Mucosa of descending colon (tissue), 3 donors: ENCODE measurements around the gene ATP6V0A4. TPM values are rescaled to one million over a fixed set of nuclear protein-coding genes. Genes with fewer than 3 reads are reported as not detected.
"Not testable (repeated sequence)": the region's sequence is repeated elsewhere in the genome, so short reads cannot be mapped to it uniquely, and the experiment has no call there.

ENCODE experiments used
- ATAC-seq: fragments of 200-7000 bp; cut with Tn5 transposase; one replicate; pipeline ENCODE4 v1.9.1; 2020; ENCODE audit warnings: mild to moderate bottlenecking, moderate library complexity
- DNase-seq, 3 donors: peaks; one replicate each; pipeline ENCODE4 v3.0.0-alpha.2; 2020
- H3K36me3 ChIP-seq: fragments of 200-600 bp; one replicate; pipeline ENCODE4 v1.8.0; 2021; ENCODE audit warnings: low read depth, mild to moderate bottlenecking
- H3K4me1 ChIP-seq: fragments of 200-600 bp; one replicate; pipeline ENCODE4 v1.8.0; 2021; ENCODE audit warnings: low read depth, mild to moderate bottlenecking
- H3K4me3 ChIP-seq: fragments of 200-600 bp; one replicate; pipeline ENCODE4 v1.8.0; 2021; ENCODE audit warnings: mild to moderate bottlenecking
- H3K9me3 ChIP-seq: fragments of 200-600 bp; one replicate; pipeline ENCODE4 v1.8.0; 2021; ENCODE audit warnings: mild to moderate bottlenecking
- intact Hi-C, 2 donors: fragments of 100-400 bp; cut with DNase I in 1 of 2; cut with micrococcal nuclease in 1 of 2; formaldehyde crosslinking; loops; one replicate each; pipeline versions ENCODE4 v1.11.0 to v1.11.1; 2022; cut with DNase I, micrococcal nuclease
- total RNA-seq, 3 donors: library from RNA; stranded (reverse); fragmentation: NEBNext Ultra II Directional in 2 of 3; extraction: Animal tissue kit (Norgen Biotek cat#: 25700) in 2 of 3; gene quantifications; one replicate each; pipeline versions ENCODE4 v1.2.1 to v1.2.4, GENCODE V29; 2021 to 2023
- TF ChIP-seq, protein P1 (sequence below): fragments of 200-600 bp; IDR thresholded peaks from one replicate; pipeline ENCODE4 v1.8.0; 2022; ENCODE audit warnings: antibody characterized with exemption, mild to moderate bottlenecking
- donor health status: DM: no; HTN: no; CAD: no; lungs with moderate emphysema.
- donor health status: DM: no; HTN: no; CAD: no.
- donor health status: DM: no; HTN: yes; CAD: no.

Gene ATP6V0A4
- total RNA-seq, 3 donors from 2014 or later = not detected

DNA sequence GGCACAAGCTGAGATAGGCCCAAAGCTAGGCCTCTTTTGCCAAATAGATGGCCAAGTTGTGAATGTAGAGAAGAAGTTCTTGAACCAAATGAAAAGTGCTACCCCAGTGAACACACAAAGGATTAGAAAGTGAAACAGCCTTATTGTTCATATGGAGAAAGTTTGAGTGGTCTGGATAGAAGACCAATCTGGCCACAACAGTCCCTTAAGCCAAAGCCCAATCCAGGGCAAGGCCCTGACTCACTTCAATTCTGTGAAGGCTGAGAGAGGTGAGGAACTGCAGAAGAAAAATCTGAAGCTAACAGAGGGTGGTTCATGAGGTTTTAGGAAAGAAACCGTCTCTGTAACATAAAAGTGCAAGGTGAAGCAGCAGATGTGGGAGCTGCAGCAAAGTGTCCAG lies 18.7 kb upstream of the ATP6V0A4 start:
- intact Hi-C loops = no loop called here
- TF ChIP-seq, protein P1, sequence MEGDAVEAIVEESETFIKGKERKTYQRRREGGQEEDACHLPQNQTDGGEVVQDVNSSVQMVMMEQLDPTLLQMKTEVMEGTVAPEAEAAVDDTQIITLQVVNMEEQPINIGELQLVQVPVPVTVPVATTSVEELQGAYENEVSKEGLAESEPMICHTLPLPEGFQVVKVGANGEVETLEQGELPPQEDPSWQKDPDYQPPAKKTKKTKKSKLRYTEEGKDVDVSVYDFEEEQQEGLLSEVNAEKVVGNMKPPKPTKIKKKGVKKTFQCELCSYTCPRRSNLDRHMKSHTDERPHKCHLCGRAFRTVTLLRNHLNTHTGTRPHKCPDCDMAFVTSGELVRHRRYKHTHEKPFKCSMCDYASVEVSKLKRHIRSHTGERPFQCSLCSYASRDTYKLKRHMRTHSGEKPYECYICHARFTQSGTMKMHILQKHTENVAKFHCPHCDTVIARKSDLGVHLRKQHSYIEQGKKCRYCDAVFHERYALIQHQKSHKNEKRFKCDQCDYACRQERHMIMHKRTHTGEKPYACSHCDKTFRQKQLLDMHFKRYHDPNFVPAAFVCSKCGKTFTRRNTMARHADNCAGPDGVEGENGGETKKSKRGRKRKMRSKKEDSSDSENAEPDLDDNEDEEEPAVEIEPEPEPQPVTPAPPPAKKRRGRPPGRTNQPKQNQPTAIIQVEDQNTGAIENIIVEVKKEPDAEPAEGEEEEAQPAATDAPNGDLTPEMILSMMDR = no peak
- H3K36me3 ChIP-seq = no peaks in the 10 kb centered on the region
- ATAC-seq = no peak
- H3K9me3 ChIP-seq = no peaks in the 10 kb centered on the region
- no peak for DNase-seq
- no peaks in the 10 kb centered on the region for H3K4me1 ChIP-seq
- no peak overlapping the region for H3K4me3 ChIP-seq

DNA sequence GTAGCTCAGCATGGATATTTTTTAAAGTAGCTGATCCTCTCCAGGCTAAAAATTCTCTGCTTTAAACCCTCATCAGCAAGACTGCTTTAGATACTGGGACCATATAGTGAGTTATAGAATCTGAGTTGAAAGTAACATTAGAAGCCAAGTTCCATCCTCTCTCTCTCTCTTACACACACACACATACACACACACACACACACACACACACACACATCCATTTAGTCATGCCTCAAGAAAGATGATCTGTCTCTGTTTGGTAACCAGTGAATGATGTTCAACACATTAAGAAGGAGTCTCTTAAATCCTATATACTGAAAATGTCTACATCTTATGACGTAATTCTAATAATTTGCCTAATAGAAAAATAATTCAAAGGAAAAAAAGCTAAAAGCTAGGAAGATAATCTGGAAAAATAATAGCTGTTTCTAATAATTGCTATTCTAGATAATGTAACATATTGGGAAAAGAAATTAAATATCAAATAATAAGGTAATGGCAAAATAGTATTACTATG lies 16.9 kb upstream of the ATP6V0A4 start:
- intact Hi-C loops = no loop called here
- TF ChIP-seq, protein P1 = no peak

DNA sequence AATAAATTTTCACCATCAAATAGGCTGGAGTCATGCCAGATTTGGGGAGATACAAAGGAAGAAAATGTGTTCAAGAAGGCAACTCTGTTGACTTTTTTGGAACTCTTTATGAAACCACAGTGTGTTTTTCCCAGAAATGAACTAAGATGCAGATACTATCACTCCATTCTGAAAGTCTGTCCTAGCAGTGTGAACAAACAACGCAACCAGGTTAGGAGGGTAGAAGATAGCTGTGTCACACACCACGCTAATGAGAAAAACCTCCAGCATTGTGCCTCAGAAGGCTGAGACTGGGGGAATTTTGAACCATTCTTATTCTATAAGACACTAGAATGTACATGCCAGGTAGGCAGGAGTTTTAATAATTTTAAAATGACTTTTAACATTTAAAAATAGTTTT lies 15.9 kb upstream of the ATP6V0A4 start:
- Histone ChIP-seq H3K36me3 (no peaks in the 10 kb centered on the region), H3K9me3 (no peaks in the 10 kb centered on the region), H3K4me1 (no peaks in the 10 kb centered on the region), H3K4me3 (no peak overlapping the region)
- intact Hi-C loops = no loop called here
- ATAC-seq (no peak), DNase-seq (no peak)
- TF ChIP-seq, protein P1 = no peak

More for the DNA sequence above, 16.9 kb upstream of the ATP6V0A4 start:
- Histone ChIP-seq H3K36me3 (no peaks in the 10 kb centered on the region), H3K4me1 (no peaks in the 10 kb centered on the region), H3K4me3 (no peak overlapping the region), H3K9me3 (no peaks in the 10 kb centered on the region)
- DNase-seq (no peak), ATAC-seq (no peak)

DNA sequence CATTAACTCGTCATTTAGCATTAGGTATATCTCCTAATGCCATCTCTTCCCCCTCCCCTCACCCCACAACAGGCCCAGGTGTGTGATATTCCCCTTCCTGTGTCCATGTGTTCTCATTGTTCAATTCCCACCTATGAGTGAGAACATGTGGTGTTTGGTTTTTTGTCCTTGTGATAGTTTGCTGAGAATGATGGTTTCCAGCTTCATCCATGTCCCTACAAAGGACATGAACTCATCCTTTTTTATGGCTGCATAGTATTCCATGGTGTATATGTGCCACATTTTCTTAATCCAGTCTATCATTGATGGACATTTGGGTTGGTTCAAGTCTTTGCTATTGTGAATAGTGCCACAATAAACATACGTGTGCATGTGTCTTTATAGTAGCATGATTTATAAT lies 13.3 kb upstream of the ATP6V0A4 start:
- H3K4me1 ChIP-seq, H3K36me3 ChIP-seq, H3K9me3 ChIP-seq, intact Hi-C loops, DNase-seq, ATAC-seq, H3K4me3 ChIP-seq: not testable (repeated sequence)

DNA sequence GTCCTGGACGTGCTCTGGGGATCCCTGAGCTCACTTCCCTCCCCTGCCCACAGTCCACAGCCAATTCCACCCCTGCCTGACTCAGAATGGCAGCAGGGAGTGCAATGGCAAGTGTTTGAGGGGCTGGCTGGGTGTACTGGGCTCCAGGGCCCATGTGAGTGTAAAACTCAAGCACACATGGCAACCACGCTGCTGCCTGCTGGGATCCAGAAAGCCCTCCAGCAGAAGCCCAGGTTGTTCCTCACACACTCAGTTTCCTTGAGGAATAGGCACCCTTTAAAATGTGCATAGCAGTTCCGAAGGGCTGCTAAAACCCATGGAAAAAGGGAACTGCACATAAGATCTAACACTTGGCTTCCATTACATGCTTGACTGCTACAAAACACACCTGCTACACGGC lies 11.3 kb upstream of the ATP6V0A4 start:
- Histone ChIP-seq H3K36me3 (no peaks in the 10 kb centered on the region), H3K4me3 (no peak overlapping the region), H3K9me3 (no peaks in the 10 kb centered on the region), H3K4me1 (no peaks in the 10 kb centered on the region)
- intact Hi-C loops = no loop called here
- ATAC-seq (no peak), DNase-seq (no peak)
- TF ChIP-seq, protein P1 = no peak

DNA sequence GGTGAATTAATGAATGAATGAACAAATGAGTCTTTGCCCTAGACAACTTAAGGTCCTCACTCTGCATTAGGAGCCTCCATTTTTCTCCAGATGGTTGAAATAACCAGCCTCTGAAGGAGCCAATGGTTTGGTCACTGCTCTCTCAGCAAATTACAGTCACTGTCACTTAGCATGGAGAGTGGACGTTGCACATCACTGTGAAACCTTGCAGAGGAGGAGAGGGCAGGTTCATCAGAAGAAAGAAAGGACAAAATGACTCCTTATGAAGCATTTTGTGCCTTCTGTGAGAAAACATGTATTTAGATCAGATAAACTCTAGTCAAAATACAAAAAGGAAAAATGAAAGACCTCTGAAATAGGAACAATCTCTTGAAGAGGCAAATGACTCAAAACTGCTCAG lies 6.6 kb upstream of the ATP6V0A4 start:
- intact Hi-C loops = no loop called here
- TF ChIP-seq, protein P1 = no peak
- no peaks in the 10 kb centered on the region for H3K36me3 ChIP-seq
- no peak overlapping the region for H3K4me3 ChIP-seq
- no peak for ATAC-seq
- DNase-seq = no peak
- H3K4me1 ChIP-seq = no peaks in the 10 kb centered on the region
- H3K9me3 ChIP-seq = no peaks in the 10 kb centered on the region
